Trophoblast cell (in vitro differentiated cells and primary cell): ENCODE results near the gene CYTH1.

ENCODE experiments used
- DNase-seq, 2 donors: peaks; one replicate each; pipeline ENCODE4 v3.0.0-alpha.2; 2016
- H2AFZ ChIP-seq: 2 replicates; pipeline ENCODE4 v1.6.1; 2013; ENCODE audit warnings: low read length, moderate library complexity, mild to moderate bottlenecking; ENCODE audit not compliant: insufficient read depth, poor library complexity
- H2AK5ac ChIP-seq: 2 replicates; pipeline ENCODE4 v1.6.1; 2013; ENCODE audit warnings: mild to moderate bottlenecking, low read length
- H2BK120ac ChIP-seq: 2 replicates; pipeline ENCODE4 v1.6.1; 2013; ENCODE audit warnings: low read length, mild to moderate bottlenecking, moderate library complexity; ENCODE audit not compliant: insufficient read depth, poor library complexity
- H2BK12ac ChIP-seq: 2 replicates; pipeline ENCODE4 v1.6.1; 2013; ENCODE audit warnings: mild to moderate bottlenecking, low read length, moderate library complexity
- H2BK5ac ChIP-seq: 2 replicates; pipeline ENCODE4 v1.6.1; 2013; ENCODE audit warnings: low read length, low read depth, moderate library complexity, mild to moderate bottlenecking; ENCODE audit not compliant: poor library complexity
- H3K14ac ChIP-seq: 2 replicates; pipeline ENCODE4 v1.6.1; 2013; ENCODE audit warnings: mild to moderate bottlenecking, low read length
- H3K18ac ChIP-seq: 2 replicates; pipeline ENCODE4 v1.6.1; 2013; ENCODE audit warnings: mild to moderate bottlenecking, low read length
- H3K23ac ChIP-seq: 2 replicates; pipeline ENCODE4 v1.6.1; 2013; ENCODE audit warnings: low read length
- H3K27ac ChIP-seq: 2 replicates; pipeline ENCODE4 v1.5.1; 2013; ENCODE audit warnings: low read depth, mild to moderate bottlenecking, inconsistent platforms, low read length, moderate library complexity
- H3K27me3 ChIP-seq: 2 replicates; pipeline ENCODE4 v1.6.1; 2013; ENCODE audit warnings: inconsistent platforms, mild to moderate bottlenecking, low read length, moderate library complexity; ENCODE audit not compliant: insufficient read depth
- H3K36me3 ChIP-seq, 2 experiments: 1 replicate in 1 of 2; 2 replicates in 1 of 2; pipeline ENCODE4 v1.6.1; 2013; ENCODE audit warnings: low read length in 2 of 2, mild to moderate bottlenecking in 2 of 2, moderate library complexity in 1 of 2; ENCODE audit not compliant: insufficient read depth in 2 of 2, control insufficient read depth in 1 of 2
- H3K4ac ChIP-seq: 2 replicates; pipeline ENCODE4 v1.6.1; 2013; ENCODE audit warnings: low read depth, mild to moderate bottlenecking, low read length, moderate library complexity
- H3K4me1 ChIP-seq, 2 experiments: 1 replicate in 1 of 2; 2 replicates in 1 of 2; pipeline ENCODE4 v1.6.1; 2013; ENCODE audit warnings: low read length in 2 of 2, mild to moderate bottlenecking in 2 of 2, moderate library complexity in 1 of 2; ENCODE audit not compliant: insufficient read depth in 2 of 2, control insufficient read depth in 1 of 2
- H3K4me2 ChIP-seq: 2 replicates; pipeline ENCODE4 v1.6.1; 2013; ENCODE audit warnings: inconsistent platforms, mild to moderate bottlenecking, low read length, moderate library complexity
- H3K4me3 ChIP-seq: 2 replicates; pipeline ENCODE4 v1.5.1; 2013; ENCODE audit warnings: mild to moderate bottlenecking, low read depth, low read length, inconsistent platforms
- H3K79me1 ChIP-seq: one replicate; pipeline ENCODE4 v1.6.1; 2013; ENCODE audit warnings: low read length
- H3K79me2 ChIP-seq: 2 replicates; pipeline ENCODE4 v1.6.1; 2013; ENCODE audit warnings: low read length, mild to moderate bottlenecking; ENCODE audit not compliant: control insufficient read depth, insufficient read depth, poor library complexity
- H3K9ac ChIP-seq: 2 replicates; pipeline ENCODE4 v1.6.1; 2013; ENCODE audit warnings: mild to moderate bottlenecking, low read length
- H3K9me3 ChIP-seq: 2 replicates; pipeline ENCODE4 v1.6.1; 2013; ENCODE audit warnings: low read depth, mild to moderate bottlenecking, control low read depth, inconsistent platforms, low read length; ENCODE audit not compliant: insufficient read depth
- H4K12ac ChIP-seq: 2 replicates; pipeline ENCODE4 v1.6.1; 2013; ENCODE audit warnings: low read depth, mild to moderate bottlenecking, low read length, moderate library complexity
- H4K8ac ChIP-seq: 2 replicates; pipeline ENCODE4 v1.6.1; 2013; ENCODE audit warnings: low read depth, mild to moderate bottlenecking, low read length, moderate library complexity
- H4K91ac ChIP-seq: one replicate; pipeline ENCODE4 v1.6.1; 2013; ENCODE audit warnings: low read depth, mild to moderate bottlenecking, low read length, moderate library complexity
- WGBS: extraction: QIAGEN DNeasy Blood & Tissue Kit; methylation state at CpG from one replicate; pipeline ENCODE4 v1.1.7; 2013; ENCODE audit warnings: missing lambda C conversion rate; ENCODE audit not compliant: insufficient read length, insufficient coverage; ENCODE audit errors: extremely low coverage; 5-methylcytosine and 5-hydroxymethylcytosine counted together

Gene CYTH1

DNA sequence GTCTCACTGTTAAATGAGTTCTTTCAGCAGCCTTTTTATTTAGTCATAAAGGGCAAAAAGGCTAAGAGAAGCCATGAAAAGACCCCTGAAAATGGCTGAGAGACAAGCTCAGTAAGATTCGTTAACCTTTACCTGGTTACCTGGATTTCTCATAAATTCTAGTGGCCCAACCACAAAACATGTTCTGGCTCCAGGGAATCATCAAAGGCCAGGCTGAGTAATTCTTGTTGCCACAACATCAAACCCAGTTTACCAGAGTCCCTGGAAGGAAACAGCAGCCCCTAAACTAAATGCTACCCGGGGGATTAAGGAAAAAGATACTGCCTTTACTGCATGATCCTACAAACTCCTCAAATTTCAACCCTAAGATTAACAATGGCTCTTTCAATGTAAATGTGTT lies 15.8 kb downstream of the CYTH1 start:
- no peak overlapping the region for H4K8ac ChIP-seq
- no peaks in the 10 kb centered on the region for H3K36me3 ChIP-seq
- H3K4me1 ChIP-seq: peaks cover 10 to 13% of the 10 kb centered on the region in 2 experiments
- no peak overlapping the region for H3K18ac ChIP-seq
- no peak overlapping the region for H2BK5ac ChIP-seq
- H3K79me1 ChIP-seq: peaks cover 2% of the 10 kb centered on the region
- H2BK120ac ChIP-seq: no peak overlapping the region
- no peak overlapping the region for H3K14ac ChIP-seq
- no peak overlapping the region for H4K12ac ChIP-seq
- no peak overlapping the region for H2AK5ac ChIP-seq
- peak overlapping the region; percentile 32 for H3K27ac ChIP-seq
- H3K23ac ChIP-seq: no peak overlapping the region
- H2AFZ ChIP-seq: no peak overlapping the region
- no peak overlapping the region for H4K91ac ChIP-seq
- H2BK12ac ChIP-seq: no peak overlapping the region
- no peak overlapping the region for H3K4me3 ChIP-seq
- no peaks in the 10 kb centered on the region for H3K79me2 ChIP-seq
- H3K27me3 ChIP-seq: no peaks in the 10 kb centered on the region
- H3K9me3 ChIP-seq: no peaks in the 10 kb centered on the region
- no peak overlapping the region for H3K4me2 ChIP-seq
- no peak for DNase-seq
- H3K9ac ChIP-seq: no peak overlapping the region
- no peak overlapping the region for H3K4ac ChIP-seq
- no CpG with 5 or more reads among the region's 2 CpGs for WGBS

DNA sequence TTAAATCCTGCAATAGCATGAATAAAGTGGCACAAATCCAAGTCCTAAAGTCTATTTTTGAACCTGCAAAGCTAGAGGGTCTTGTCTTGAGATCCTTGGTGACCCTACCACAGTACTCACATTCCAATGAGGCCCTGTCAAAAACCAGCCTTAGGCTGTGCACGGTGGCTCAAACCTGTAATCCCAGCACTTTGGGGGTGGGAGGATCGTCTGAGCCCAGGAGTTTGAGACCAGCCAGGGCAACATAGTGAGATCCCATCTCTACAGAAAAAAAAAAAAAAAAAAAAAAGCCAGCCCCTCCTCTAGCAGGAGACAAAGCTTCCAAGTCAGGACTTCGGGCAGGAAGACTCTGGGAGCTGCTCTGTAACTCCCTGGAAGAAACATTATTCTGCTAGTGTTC lies 16.3 kb downstream of the CYTH1 start:
- Histone ChIP-seq H2AK5ac (no peak overlapping the region), H3K14ac (no peak overlapping the region), H3K36me3 (no peaks in the 10 kb centered on the region), H3K4me3 (no peak overlapping the region), H3K79me2 (no peaks in the 10 kb centered on the region), H3K27me3 (no peaks in the 10 kb centered on the region), H3K23ac (no peak overlapping the region), H3K18ac (no peak overlapping the region), H3K4ac (no peak overlapping the region), H2BK12ac (no peak overlapping the region), H3K79me1 (peaks cover 2% of the 10 kb centered on the region), H4K8ac (no peak overlapping the region), H3K4me1 (peaks cover 10 to 13% of the 10 kb centered on the region in 2 experiments), H3K27ac (peak overlapping the region; percentile 32), H2BK5ac (no peak overlapping the region), H4K12ac (no peak overlapping the region), H3K4me2 (no peak overlapping the region), H4K91ac (no peak overlapping the region), H3K9me3 (no peaks in the 10 kb centered on the region), H3K9ac (no peak overlapping the region), H2BK120ac (no peak overlapping the region), H2AFZ (no peak overlapping the region)
- no CpG with 5 or more reads among the region's 3 CpGs for WGBS
- DNase-seq: no peak

GRCh38 chr17:78764871-78765270 lies 17.2 kb downstream of the CYTH1 start:
- no CpG with 5 or more reads among the region's 8 CpGs for WGBS
- Histone ChIP-seq H3K4me2 (no peak overlapping the region), H4K8ac (no peak overlapping the region), H3K36me3 (no peaks in the 10 kb centered on the region), H3K4me3 (no peak overlapping the region), H3K18ac (no peak overlapping the region), H4K91ac (no peak overlapping the region), H3K79me1 (peaks cover 2% of the 10 kb centered on the region), H4K12ac (no peak overlapping the region), H3K9ac (no peak overlapping the region), H3K23ac (no peak overlapping the region), H3K27me3 (no peaks in the 10 kb centered on the region), H3K4me1 (peaks cover 10 to 13% of the 10 kb centered on the region in 2 experiments), H2BK5ac (no peak overlapping the region), H3K27ac (no peak overlapping the region), H3K79me2 (no peaks in the 10 kb centered on the region), H2AK5ac (no peak overlapping the region), H3K9me3 (no peaks in the 10 kb centered on the region), H3K4ac (peak overlapping the region; percentile 2), H2AFZ (no peak overlapping the region), H2BK120ac (peak overlapping the region; percentile 41), H2BK12ac (no peak overlapping the region), H3K14ac (no peak overlapping the region)
- no peak for DNase-seq

GRCh38 chr17:78763561-78763960 lies 18.5 kb downstream of the CYTH1 start:
- H3K9ac ChIP-seq: no peak overlapping the region
- H4K8ac ChIP-seq: no peak overlapping the region
- peaks cover 9 to 13% of the 10 kb centered on the region in 2 experiments for H3K4me1 ChIP-seq
- DNase-seq: peak in 1 of 2 donors; percentile 22
- WGBS: no CpG with 5 or more reads among the region's 3 CpGs
- H2BK5ac ChIP-seq: no peak overlapping the region
- no peak overlapping the region for H2AFZ ChIP-seq
- H2BK120ac ChIP-seq: no peak overlapping the region
- no peak overlapping the region for H3K4me2 ChIP-seq
- no peaks in the 10 kb centered on the region for H3K36me3 ChIP-seq
- H2BK12ac ChIP-seq: no peak overlapping the region
- no peak overlapping the region for H3K18ac ChIP-seq
- H3K4ac ChIP-seq: no peak overlapping the region
- no peak overlapping the region for H3K27ac ChIP-seq
- no peaks in the 10 kb centered on the region for H3K9me3 ChIP-seq
- no peak overlapping the region for H3K4me3 ChIP-seq
- H3K27me3 ChIP-seq: no peaks in the 10 kb centered on the region
- no peaks in the 10 kb centered on the region for H3K79me2 ChIP-seq
- H4K91ac ChIP-seq: no peak overlapping the region
- H3K23ac ChIP-seq: no peak overlapping the region
- H3K14ac ChIP-seq: no peak overlapping the region
- no peak overlapping the region for H4K12ac ChIP-seq
- H3K79me1 ChIP-seq: peaks cover 2% of the 10 kb centered on the region
- no peak overlapping the region for H2AK5ac ChIP-seq
